NCI-H526 (cell line): ENCODE measurements around the gene YY1.
"Not testable (repeated sequence)": the region's sequence is repeated elsewhere in the genome, so short reads cannot be mapped to it uniquely, and the experiment has no call there.

Experiments used
- DNase-seq, 2 experiments: peaks; one replicate each; lab custom pipeline; 2025; lab: John Stamatoyannopoulos, UW

The YY1 gene

GRCh38 chr14:100243020-100243419 is 4.1 kb downstream of the YY1 start:
- DNase-seq = no peak

GRCh38 chr14:100246809-100247428 is 8.0 kb downstream of the YY1 start:
- DNase-seq = peak; percentile 73 to 85

DNA sequence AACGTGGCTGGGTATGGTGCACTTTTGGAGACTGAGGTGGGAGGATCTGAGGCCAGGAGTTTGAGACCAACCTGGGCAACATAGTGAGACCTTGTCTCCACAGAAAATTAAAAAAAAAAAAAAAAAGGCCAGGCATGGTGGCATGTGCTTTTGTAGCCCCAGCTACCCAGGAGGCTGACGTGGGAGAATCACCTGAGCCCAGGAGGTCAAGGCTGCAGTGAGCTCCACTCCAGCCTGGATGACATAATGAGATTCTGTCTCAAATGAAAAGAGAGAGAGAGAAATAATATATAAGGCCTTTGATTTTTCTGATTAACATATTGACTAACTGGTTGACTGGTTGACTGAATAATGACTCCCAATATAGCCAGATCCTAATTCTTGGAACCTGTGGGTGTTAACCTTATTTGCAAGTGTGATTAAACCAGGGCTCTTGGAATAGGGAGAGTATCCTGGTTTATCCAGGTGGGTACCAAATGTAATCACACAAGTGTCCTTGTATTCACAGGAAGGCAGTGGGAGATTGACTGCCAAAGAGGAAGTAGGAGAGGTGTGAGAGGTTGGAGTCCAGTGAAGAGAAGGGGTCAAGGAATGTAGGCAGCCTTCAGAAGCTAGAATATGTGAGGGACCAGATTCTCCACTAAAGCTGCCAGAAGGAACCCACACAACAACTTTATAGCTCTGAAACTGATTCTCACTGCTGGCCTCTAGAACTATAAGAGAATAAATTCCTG is 12.0 kb downstream of the YY1 start:
- no peak for DNase-seq

DNA sequence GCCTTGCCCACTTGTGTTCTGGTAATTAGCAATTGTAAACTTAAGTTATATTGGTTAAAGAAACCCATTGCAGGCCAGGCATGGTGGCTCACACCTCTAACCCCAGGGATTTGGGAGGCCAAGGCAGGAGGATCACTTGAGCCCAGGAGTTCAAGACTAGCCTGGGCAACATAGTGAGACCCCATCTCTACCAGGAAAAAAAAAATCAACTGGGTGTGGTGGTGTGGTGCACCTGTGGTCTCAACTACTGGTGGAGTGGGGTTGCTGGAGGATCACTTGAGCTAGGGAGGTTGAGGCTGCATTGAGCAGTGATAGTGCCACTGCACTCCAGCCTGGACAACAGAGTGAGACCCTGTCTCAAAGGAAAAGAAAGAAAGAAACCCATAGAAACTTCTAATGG is 13.7 kb downstream of the YY1 start:
- DNase-seq = no peak

DNA sequence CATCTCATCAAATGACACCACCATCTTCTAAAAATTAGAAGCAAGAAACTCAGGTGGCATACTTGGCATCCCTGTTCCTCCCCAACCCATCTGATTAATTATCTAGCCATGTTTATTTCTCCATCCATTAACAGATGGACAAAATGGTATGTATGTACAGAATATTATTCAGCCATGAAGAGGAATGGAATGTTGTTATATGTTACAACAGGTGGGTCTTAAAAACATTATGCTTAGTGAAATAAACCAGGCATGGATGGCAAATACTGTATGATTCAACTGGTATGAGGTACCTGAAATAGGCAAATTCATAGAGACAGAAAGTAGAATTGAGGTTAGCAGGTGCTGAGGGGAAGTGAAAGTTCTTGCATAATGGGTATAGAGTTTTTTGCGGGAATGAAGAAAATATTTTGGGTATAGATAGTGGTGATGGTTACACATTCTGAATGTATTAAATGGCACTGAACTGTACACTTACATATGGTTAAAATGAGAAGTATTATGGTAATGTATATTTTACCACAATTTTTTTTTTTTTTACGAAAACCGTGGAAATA is 17.5 kb downstream of the YY1 start:
- DNase-seq = no peak

DNA sequence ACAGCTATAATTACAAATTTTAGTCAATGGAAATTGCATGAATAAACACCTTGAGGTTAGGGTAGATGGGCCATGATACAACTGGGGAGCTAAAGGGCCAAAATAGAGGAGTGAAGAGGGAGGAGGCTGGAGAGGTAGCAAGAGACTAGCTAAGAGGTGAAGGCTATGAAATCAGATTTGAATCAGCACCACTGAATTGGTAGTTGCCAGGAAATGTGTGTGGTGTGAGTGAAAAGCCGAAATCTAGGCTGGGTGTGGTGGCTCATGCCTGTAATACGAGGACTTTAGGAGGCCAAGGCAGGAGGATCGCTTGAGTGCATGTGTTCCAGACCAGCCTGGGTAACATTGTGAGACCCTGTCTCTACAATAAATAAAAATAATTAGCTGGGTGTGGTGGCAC is 22.7 kb downstream of the YY1 start:
- no peak for DNase-seq

GRCh38 chr14:100262545-100262944 is 23.6 kb downstream of the YY1 start:
- DNase-seq = no peak

DNA sequence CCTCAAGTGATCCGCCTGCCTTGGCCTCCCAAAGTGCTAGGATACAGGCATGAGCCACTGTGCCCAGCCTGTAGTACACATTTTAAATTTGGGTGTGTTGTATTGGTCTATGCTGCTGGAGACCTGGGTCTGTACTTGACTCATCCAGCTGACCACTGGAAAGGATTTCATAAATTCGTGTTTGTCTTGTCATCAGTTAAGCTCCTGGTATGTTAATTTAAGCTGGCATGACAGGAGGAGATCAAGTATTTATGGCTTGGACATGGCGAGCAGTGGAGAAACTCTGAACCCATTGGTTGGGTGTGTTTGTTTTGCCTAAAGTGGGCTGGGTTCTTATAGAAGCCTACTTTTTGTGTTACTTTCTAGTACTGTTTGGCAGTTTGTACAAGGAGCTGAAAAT is 24.2 kb downstream of the YY1 start:
- DNase-seq = no peak

- DNase-seq = no peak
Observed at GRCh38 chr14:100267990-100268389, 29.0 kb downstream of the YY1 start.

DNA sequence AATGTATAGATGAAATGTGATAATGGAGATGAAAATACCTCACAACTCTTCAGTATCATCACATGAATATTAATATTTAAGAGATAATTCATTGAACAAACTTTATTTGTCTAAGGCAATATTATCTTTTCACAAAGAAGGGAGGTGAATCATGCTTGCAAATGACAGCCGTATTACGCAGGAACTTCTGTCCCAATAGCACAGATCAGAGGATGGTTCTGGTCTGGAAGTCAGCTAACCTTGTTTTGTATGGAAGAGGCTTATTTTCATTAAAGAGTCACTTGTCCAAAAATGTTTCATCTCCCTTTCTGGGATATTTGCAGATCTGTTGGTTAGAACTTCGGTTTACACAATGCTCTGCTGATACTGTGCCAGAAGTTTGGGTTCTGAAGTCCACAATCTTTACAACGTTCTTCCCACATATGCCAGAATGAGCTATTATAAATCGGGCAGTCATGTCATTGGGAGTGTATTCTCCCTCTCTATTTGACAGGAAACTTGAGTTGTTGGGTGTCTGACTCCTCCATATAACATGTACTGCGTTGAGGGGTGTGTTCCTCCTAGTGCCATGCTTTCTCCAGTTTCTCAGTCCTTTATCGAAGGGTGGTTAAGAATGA is 29.8 kb downstream of the YY1 start:
- DNase-seq = no peak

GRCh38 chr14:100271247-100271939 is 32.4 kb downstream of the YY1 start:
- DNase-seq = peak in 1 of 2 experiments; percentile 29

- no peak for DNase-seq
Observed at GRCh38 chr14:100274250-100274649, 35.3 kb downstream of the YY1 start.

GRCh38 chr14:100275214-100275613 is 36.3 kb downstream of the YY1 start:
- no peak for DNase-seq

DNA sequence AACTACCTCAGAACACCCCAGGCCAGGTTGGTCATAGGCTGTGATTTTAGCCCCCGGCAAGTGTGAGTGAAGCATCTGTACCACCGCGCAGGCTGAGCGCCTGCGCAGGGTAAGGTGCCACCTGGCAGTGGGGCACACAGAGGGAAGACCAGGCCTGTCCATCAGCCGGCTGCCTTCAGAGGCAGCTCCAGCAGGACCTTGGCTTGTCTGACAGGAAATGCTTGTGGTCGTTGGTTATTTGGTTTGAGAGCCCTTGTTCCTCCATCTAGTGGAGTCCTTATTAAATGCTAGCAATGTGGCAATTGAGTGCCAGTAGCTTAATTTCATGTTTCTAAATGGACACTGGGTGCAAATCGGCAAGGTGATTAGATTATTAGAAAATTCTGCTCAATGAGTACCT is 39.8 kb downstream of the YY1 start:
- DNase-seq = no peak

DNA sequence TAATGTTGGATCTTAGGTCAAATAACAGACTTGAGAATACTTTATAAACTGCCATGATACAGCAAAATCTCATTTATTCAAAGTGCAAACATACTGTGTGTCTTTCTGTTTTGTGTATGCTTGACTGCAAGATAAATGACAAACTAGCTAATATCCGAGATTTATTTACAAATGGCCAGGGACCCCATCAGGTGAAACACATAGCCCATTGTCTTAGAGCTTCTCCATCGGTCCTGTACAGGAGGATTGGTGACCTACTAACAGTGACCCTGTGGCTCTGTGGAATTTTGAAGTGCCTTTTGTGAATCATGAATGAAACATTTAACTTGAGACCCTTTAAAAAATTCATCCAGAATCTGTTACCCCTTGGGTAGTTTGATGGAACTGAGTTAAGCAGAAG is 40.2 kb downstream of the YY1 start:
- no peak for DNase-seq

DNA sequence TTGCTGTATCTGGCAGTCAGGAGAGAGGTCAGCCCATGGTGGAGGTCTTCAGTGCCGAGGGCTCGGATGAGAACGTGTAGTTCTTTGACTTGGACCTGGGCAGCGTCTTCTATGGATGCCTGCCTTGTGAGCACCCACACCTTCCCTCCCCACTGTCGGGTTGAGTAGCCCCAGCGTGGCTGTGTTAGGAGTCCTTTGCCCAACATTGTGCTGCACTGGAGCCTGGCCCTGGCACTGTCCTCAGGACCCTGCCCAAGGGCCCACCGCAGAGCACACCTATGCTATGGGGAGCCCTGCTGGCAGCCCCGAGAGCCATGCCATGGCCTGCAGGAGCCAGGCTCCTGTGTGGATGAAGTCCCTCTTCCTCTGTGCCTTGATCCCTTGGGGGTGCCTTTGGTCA is 40.6 kb downstream of the YY1 start:
- no peak for DNase-seq

GRCh38 chr14:100281286-100282082 is 42.5 kb downstream of the YY1 start:
- DNase-seq = no peak

GRCh38 chr14:100282083-100282350 is 43.1 kb downstream of the YY1 start:
- no peak for DNase-seq

DNA sequence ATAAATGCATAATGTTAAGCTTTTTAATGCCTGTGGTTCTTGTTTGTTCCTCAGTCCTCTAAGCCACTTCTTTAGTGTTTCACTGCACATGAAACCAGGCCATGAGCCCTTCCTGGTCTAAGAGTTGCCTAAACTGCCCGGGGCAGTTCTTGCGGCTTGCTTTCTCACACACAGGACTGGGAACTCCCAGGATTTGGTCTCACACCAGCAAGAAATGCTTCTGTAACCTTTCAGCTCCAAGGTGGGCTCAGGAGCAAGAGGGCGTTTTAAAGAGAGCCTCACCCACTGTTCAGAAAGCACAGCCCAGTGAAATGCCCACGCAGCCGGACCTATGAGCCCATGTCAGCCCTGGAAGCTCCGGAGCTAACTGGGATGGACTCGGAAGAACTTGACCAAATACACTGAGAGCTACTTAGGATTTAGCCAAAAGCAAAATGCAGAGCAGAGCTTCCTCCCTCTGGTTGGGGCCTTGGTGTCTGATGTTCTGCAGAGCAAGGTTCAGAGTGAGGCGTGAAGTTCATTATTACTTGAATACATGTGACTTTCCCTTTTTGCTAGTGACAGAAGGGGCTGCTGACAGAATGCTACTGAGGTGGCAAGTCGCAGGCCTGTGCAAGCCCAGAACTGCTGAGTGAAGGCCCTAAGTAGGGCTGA is 43.9 kb downstream of the YY1 start:
- DNase-seq = no peak

GRCh38 chr14:100283436-100283835 is 44.5 kb downstream of the YY1 start:
- not testable (repeated sequence) for DNase-seq
